ENCODE data around the gene GLTPD2.

GRCh38 chr17:4815043-4815675, 26.4 kb downstream of the GLTPD2 start:
- TF ChIP-seq, protein P1, sequence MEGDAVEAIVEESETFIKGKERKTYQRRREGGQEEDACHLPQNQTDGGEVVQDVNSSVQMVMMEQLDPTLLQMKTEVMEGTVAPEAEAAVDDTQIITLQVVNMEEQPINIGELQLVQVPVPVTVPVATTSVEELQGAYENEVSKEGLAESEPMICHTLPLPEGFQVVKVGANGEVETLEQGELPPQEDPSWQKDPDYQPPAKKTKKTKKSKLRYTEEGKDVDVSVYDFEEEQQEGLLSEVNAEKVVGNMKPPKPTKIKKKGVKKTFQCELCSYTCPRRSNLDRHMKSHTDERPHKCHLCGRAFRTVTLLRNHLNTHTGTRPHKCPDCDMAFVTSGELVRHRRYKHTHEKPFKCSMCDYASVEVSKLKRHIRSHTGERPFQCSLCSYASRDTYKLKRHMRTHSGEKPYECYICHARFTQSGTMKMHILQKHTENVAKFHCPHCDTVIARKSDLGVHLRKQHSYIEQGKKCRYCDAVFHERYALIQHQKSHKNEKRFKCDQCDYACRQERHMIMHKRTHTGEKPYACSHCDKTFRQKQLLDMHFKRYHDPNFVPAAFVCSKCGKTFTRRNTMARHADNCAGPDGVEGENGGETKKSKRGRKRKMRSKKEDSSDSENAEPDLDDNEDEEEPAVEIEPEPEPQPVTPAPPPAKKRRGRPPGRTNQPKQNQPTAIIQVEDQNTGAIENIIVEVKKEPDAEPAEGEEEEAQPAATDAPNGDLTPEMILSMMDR (IDR thresholded peaks at IDR 0.05 in 2 of 3, conservative IDR thresholded peaks at IDR 0.05 in 1 of 3; ENCODE audit: borderline replicate concordance in 1 of 3, insufficient read depth in 1 of 3, low read depth in 2 of 3, low read length in 2 of 3) = peak in 2 of 3 experiments; percentile 30 to 40; a peak in 3 of 6 replicates
- TF ChIP-seq, protein P2, sequence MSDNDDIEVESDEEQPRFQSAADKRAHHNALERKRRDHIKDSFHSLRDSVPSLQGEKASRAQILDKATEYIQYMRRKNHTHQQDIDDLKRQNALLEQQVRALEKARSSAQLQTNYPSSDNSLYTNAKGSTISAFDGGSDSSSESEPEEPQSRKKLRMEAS (IDR thresholded peaks at IDR 0.05) = no peak
- TF ChIP-seq POLR2AphosphoS5 (IDR thresholded peaks at IDR 0.05; ENCODE audit: low read depth, low read length) (no peak), EZH2 (IDR thresholded peaks at IDR 0.05) (no peak), EGR1 (IDR thresholded peaks at IDR 0.05; ENCODE audit: low read depth) (no peak)

All from HCT116 (cell line).